ENCODE results near the gene KDM5A. TPM values are rescaled to one million over a fixed set of nuclear protein-coding genes. Genes with fewer than 3 reads are reported as not detected.
"Not testable (repeated sequence)": the region's sequence is repeated elsewhere in the genome, so short reads cannot be mapped to it uniquely, and the experiment has no call there.

KDM5A gene
- total RNA-seq, 2 experiments from 2014 or later = 59.0 to 61.3 TPM

- Mint-ChIP-seq H3K9me3 (peaks cover 14% of the 10 kb centered on the region), H3K36me3 (ENCODE audit: low read depth) (peaks cover 75% of the 10 kb centered on the region)
- not testable (repeated sequence) for H3K4me3 Mint-ChIP-seq
Measured at GRCh38 chr12:370739-371485, 18.2 kb downstream of the KDM5A start.

GRCh38 chr12:367972-368371 is 21.1 kb downstream of the KDM5A start:
- CTCF ChIA-PET = no interaction called here
- no peaks in the 10 kb centered on the region for H3K4me1 Mint-ChIP-seq (ENCODE audit: low read depth)
- H3K27ac Mint-ChIP-seq = no peak overlapping the region
- intact Hi-C loops (cut with micrococcal nuclease) = no loop called here
- DNase-seq = no peak
- H3K9me3 Mint-ChIP-seq = peaks cover 8% of the 10 kb centered on the region
- H3K36me3 Mint-ChIP-seq (ENCODE audit: low read depth) = peaks cover 73% of the 10 kb centered on the region
- H3K4me3 Mint-ChIP-seq = no peak overlapping the region
- H3K27me3 Mint-ChIP-seq (ENCODE audit: low read depth) = no peaks in the 10 kb centered on the region

More at GRCh38 chr12:370739-371485, 18.2 kb downstream of the KDM5A start:
- CTCF ChIA-PET; DNase-seq; intact Hi-C loops (cut with micrococcal nuclease); H3K27ac Mint-ChIP-seq; H3K4me1 Mint-ChIP-seq (ENCODE audit: low read depth); H3K27me3 Mint-ChIP-seq (ENCODE audit: low read depth): not testable (repeated sequence)

- Mint-ChIP-seq H3K4me3 (no peak overlapping the region), H3K27me3 (ENCODE audit: low read depth) (no peaks in the 10 kb centered on the region), H3K27ac (no peak overlapping the region), H3K9me3 (peaks cover 5% of the 10 kb centered on the region), H3K36me3 (ENCODE audit: low read depth) (peaks cover 72% of the 10 kb centered on the region), H3K4me1 (ENCODE audit: low read depth) (no peaks in the 10 kb centered on the region)
- CTCF ChIA-PET = no interaction called here
- intact Hi-C loops (cut with micrococcal nuclease) = no loop called here
- no peak for DNase-seq
Measured at GRCh38 chr12:366820-367219, 22.3 kb downstream of the KDM5A start.

- Mint-ChIP-seq H3K27me3 (ENCODE audit: low read depth) (no peaks in the 10 kb centered on the region), H3K27ac (no peak overlapping the region), H3K36me3 (ENCODE audit: low read depth) (peaks cover 58% of the 10 kb centered on the region), H3K4me1 (ENCODE audit: low read depth) (peaks cover 16% of the 10 kb centered on the region), H3K4me3 (no peak overlapping the region), H3K9me3 (no peaks in the 10 kb centered on the region)
- intact Hi-C loops (cut with micrococcal nuclease) = no loop called here
- DNase-seq = no peak
- CTCF ChIA-PET = no interaction called here
Measured at GRCh38 chr12:359091-359490, 30.0 kb downstream of the KDM5A start.

GRCh38 chr12:356276-356988 is 32.7 kb downstream of the KDM5A start:
- no peak overlapping the region for H3K27ac Mint-ChIP-seq
- H3K36me3 Mint-ChIP-seq (ENCODE audit: low read depth) = peaks cover 59% of the 10 kb centered on the region
- CTCF ChIA-PET = interaction anchor here (0.6 kb wide), 1 partner anchor 60 kb away, joined by 3 read pairs; no protein-coding TSS in a partner anchor
- H3K4me1 Mint-ChIP-seq (ENCODE audit: low read depth) = peaks cover 16% of the 10 kb centered on the region
- H3K4me3 Mint-ChIP-seq = no peak overlapping the region
- intact Hi-C loops (cut with micrococcal nuclease) = no loop called here
- H3K27me3 Mint-ChIP-seq (ENCODE audit: low read depth) = no peaks in the 10 kb centered on the region
- no peaks in the 10 kb centered on the region for H3K9me3 Mint-ChIP-seq
- DNase-seq = no peak

- CTCF ChIA-PET = not testable (repeated sequence)
Measured at GRCh38 chr12:351197-351596, 37.9 kb downstream of the KDM5A start.

GRCh38 chr12:349625-350024 is 39.5 kb downstream of the KDM5A start:
- H3K27ac Mint-ChIP-seq; DNase-seq; intact Hi-C loops (cut with micrococcal nuclease); H3K9me3 Mint-ChIP-seq; H3K4me3 Mint-ChIP-seq; H3K27me3 Mint-ChIP-seq (ENCODE audit: low read depth): not testable (repeated sequence)
- Mint-ChIP-seq H3K4me1 (ENCODE audit: low read depth) (peaks cover 29% of the 10 kb centered on the region), H3K36me3 (ENCODE audit: low read depth) (peaks cover 54% of the 10 kb centered on the region)
- CTCF ChIA-PET = interaction anchor here (0.7 kb wide), 1 partner anchor 426 kb away, joined by 3 read pairs; no protein-coding TSS in a partner anchor

More at GRCh38 chr12:351197-351596, 37.9 kb downstream of the KDM5A start:
- Mint-ChIP-seq H3K4me1 (ENCODE audit: low read depth) (peaks cover 17% of the 10 kb centered on the region), H3K36me3 (ENCODE audit: low read depth) (peaks cover 58% of the 10 kb centered on the region)
- H3K27me3 Mint-ChIP-seq (ENCODE audit: low read depth); H3K27ac Mint-ChIP-seq; intact Hi-C loops (cut with micrococcal nuclease); H3K4me3 Mint-ChIP-seq; H3K9me3 Mint-ChIP-seq; DNase-seq: not testable (repeated sequence)

- H3K4me3 Mint-ChIP-seq; DNase-seq; H3K27me3 Mint-ChIP-seq (ENCODE audit: low read depth); H3K27ac Mint-ChIP-seq; CTCF ChIA-PET; H3K9me3 Mint-ChIP-seq; intact Hi-C loops (cut with micrococcal nuclease): not testable (repeated sequence)
- H3K36me3 Mint-ChIP-seq (ENCODE audit: low read depth) = peaks cover 61% of the 10 kb centered on the region
- H3K4me1 Mint-ChIP-seq (ENCODE audit: low read depth) = peaks cover 28% of the 10 kb centered on the region
Measured at GRCh38 chr12:343036-343435, 46.1 kb downstream of the KDM5A start.

- CTCF ChIA-PET = interaction anchor here (0.7 kb wide), 1 partner anchor 9 kb away, joined by 3 read pairs; no protein-coding TSS in a partner anchor
- H3K36me3 Mint-ChIP-seq (ENCODE audit: low read depth) = peaks cover 48% of the 10 kb centered on the region
Measured at GRCh38 chr12:337039-337438, 52.1 kb downstream of the KDM5A start.

GRCh38 chr12:334125-334524 is 55.0 kb downstream of the KDM5A start:
- intact Hi-C loops (cut with micrococcal nuclease) = no loop called here
- H3K4me3 Mint-ChIP-seq = no peak overlapping the region
- H3K4me1 Mint-ChIP-seq (ENCODE audit: low read depth) = peaks cover 17% of the 10 kb centered on the region
- H3K9me3 Mint-ChIP-seq = no peaks in the 10 kb centered on the region
- CTCF ChIA-PET = interaction anchor here (1.1 kb wide), 1 partner anchor 12 kb away, joined by 3 read pairs; no protein-coding TSS in a partner anchor
- H3K27ac Mint-ChIP-seq = no peak overlapping the region
- H3K36me3 Mint-ChIP-seq (ENCODE audit: low read depth) = peaks cover 40% of the 10 kb centered on the region
- no peak for DNase-seq
- H3K27me3 Mint-ChIP-seq (ENCODE audit: low read depth) = no peaks in the 10 kb centered on the region

More at GRCh38 chr12:337039-337438, 52.1 kb downstream of the KDM5A start:
- Mint-ChIP-seq H3K27ac (no peak overlapping the region), H3K4me3 (no peak overlapping the region), H3K4me1 (ENCODE audit: low read depth) (peaks cover 17% of the 10 kb centered on the region), H3K27me3 (ENCODE audit: low read depth) (no peaks in the 10 kb centered on the region), H3K9me3 (no peaks in the 10 kb centered on the region)
- no peak for DNase-seq
- intact Hi-C loops (cut with micrococcal nuclease) = no loop called here

GRCh38 chr12:332581-333205 is 56.4 kb downstream of the KDM5A start:
- no peaks in the 10 kb centered on the region for H3K27me3 Mint-ChIP-seq (ENCODE audit: low read depth)
- H3K9me3 Mint-ChIP-seq = no peaks in the 10 kb centered on the region
- CTCF ChIA-PET = interaction anchor here (1.1 to 1.4 kb wide), 2 partner anchors 10 to 112 kb away, joined by 3 to 4 read pairs; no protein-coding TSS in a partner anchor
- no peak overlapping the region for H3K4me3 Mint-ChIP-seq
- intact Hi-C loops (cut with micrococcal nuclease) = no loop called here
- no peak overlapping the region for H3K27ac Mint-ChIP-seq
- H3K36me3 Mint-ChIP-seq (ENCODE audit: low read depth) = peaks cover 41% of the 10 kb centered on the region
- H3K4me1 Mint-ChIP-seq (ENCODE audit: low read depth) = peaks cover 14% of the 10 kb centered on the region
- no peak for DNase-seq

GRCh38 chr12:331287-331686 is 57.8 kb downstream of the KDM5A start:
- peaks cover 37% of the 10 kb centered on the region for H3K36me3 Mint-ChIP-seq (ENCODE audit: low read depth)
- intact Hi-C loops (cut with micrococcal nuclease) = no loop called here
- H3K27ac Mint-ChIP-seq = no peak overlapping the region
- CTCF ChIA-PET = interaction anchor here (0.6 to 1.0 kb wide), 2 partner anchors 42 to 175 kb away, joined by 3 read pairs; no protein-coding TSS in a partner anchor
- H3K27me3 Mint-ChIP-seq (ENCODE audit: low read depth) = no peaks in the 10 kb centered on the region
- H3K4me3 Mint-ChIP-seq = no peak overlapping the region
- DNase-seq = no peak
- H3K4me1 Mint-ChIP-seq (ENCODE audit: low read depth) = peaks cover 15% of the 10 kb centered on the region
- H3K9me3 Mint-ChIP-seq = no peaks in the 10 kb centered on the region

Data from activated naive CD4-positive, alpha-beta T cell treated with anti-CD3 and anti-CD28 coated beads for 36 hours (primary cell).